Naive thymus-derived CD4-positive, alpha-beta T cell (primary cell): ENCODE data around the gene RGS1. TPM values are rescaled to one million over a fixed set of nuclear protein-coding genes. Genes with fewer than 3 reads are reported as not detected.

ENCODE experiments used
- ATAC-seq: fragments of 150-1000 bp; cut with Tn5 transposase; 2 replicates; pipeline ENCODE4 v1.10.0; 2021; ENCODE audit warnings: mild to moderate bottlenecking, moderate library complexity
- CTCF ChIA-PET: fragments of 350-600 bp; sonication (Branson Sonifier 250); formaldehyde crosslinking; loops from one replicate; lab custom pipeline; 2021; ENCODE audit warnings: antibody characterized with exemption; lab: Charles Lee
- POLR2A ChIA-PET: fragments of 350-600 bp; sonication (Branson Sonifier 250); formaldehyde crosslinking; loops from one replicate; lab custom pipeline; 2021; ENCODE audit warnings: antibody characterized with exemption, inconsistent platforms; lab: Charles Lee
- DNase-seq, 9 donors: peaks; one replicate each; pipeline versions ENCODE4 v3.0.0 to v3.0.0-alpha.2; 2020 to 2022; ENCODE audit warnings: mixed read lengths in 1 of 9
- H3K27ac ChIP-seq: one replicate; pipeline ENCODE4 v1.7.0; 2013; ENCODE audit warnings: mild to moderate bottlenecking, low read depth, low read length, moderate library complexity
- H3K27me3 ChIP-seq, 2 donors: one replicate each; pipeline ENCODE4 v1.7.0; 2013; ENCODE audit warnings: low read length in 2 of 2, mild to moderate bottlenecking in 2 of 2, moderate library complexity in 2 of 2; ENCODE audit not compliant: control insufficient read depth in 2 of 2, insufficient read depth in 2 of 2
- H3K36me3 ChIP-seq, 3 experiments: 1 replicate in 2 of 3; 2 replicates in 1 of 3; pipeline ENCODE4 v1.7.0; 2013; ENCODE audit warnings: low read length in 3 of 3, mild to moderate bottlenecking in 3 of 3, moderate library complexity in 1 of 3; ENCODE audit not compliant: insufficient read depth in 3 of 3, control insufficient read depth in 2 of 3
- H3K4me1 ChIP-seq, 2 donors: one replicate each; pipeline ENCODE4 v1.7.0; 2013; ENCODE audit warnings: low read length in 2 of 2, mild to moderate bottlenecking in 2 of 2, moderate library complexity in 1 of 2; ENCODE audit not compliant: control insufficient read depth in 2 of 2, insufficient read depth in 2 of 2
- H3K4me3 ChIP-seq: 2 replicates; pipeline ENCODE4 v1.7.0; 2013; ENCODE audit warnings: mild to moderate bottlenecking, low read length
- H3K9me3 ChIP-seq, 3 experiments: 1 replicate in 2 of 3; 2 replicates in 1 of 3; pipeline ENCODE4 v1.7.0; 2013; ENCODE audit warnings: low read length in 3 of 3; ENCODE audit not compliant: control insufficient read depth in 2 of 3
- H3K27ac Mint-ChIP-seq, 9 donors: one replicate each; pipeline ENCODE4 v1.8.0; 2020 to 2022; ENCODE audit warnings: mixed read lengths in 9 of 9, mild to moderate bottlenecking in 8 of 9, moderate library complexity in 5 of 9, inconsistent platforms in 2 of 9
- H3K27me3 Mint-ChIP-seq, 5 donors: one replicate each; pipeline ENCODE4 v1.8.0; 2021 to 2022; ENCODE audit warnings: mixed read lengths in 5 of 5, mild to moderate bottlenecking in 1 of 5
- H3K36me3 Mint-ChIP-seq, 5 donors: one replicate each; pipeline ENCODE4 v1.8.0; 2020 to 2022; ENCODE audit warnings: mixed read lengths in 5 of 5, mild to moderate bottlenecking in 3 of 5, inconsistent platforms in 1 of 5
- H3K4me1 Mint-ChIP-seq, 7 donors: one replicate each; pipeline ENCODE4 v1.8.0; 2020 to 2022; ENCODE audit warnings: mixed read lengths in 7 of 7, mild to moderate bottlenecking in 3 of 7, inconsistent platforms in 1 of 7
- H3K4me3 Mint-ChIP-seq, 10 donors: one replicate each; pipeline ENCODE4 v1.8.0; 2020 to 2022; ENCODE audit warnings: mild to moderate bottlenecking in 10 of 10, mixed read lengths in 10 of 10, moderate library complexity in 6 of 10, inconsistent platforms in 2 of 10
- H3K9me3 Mint-ChIP-seq, 11 donors: one replicate each; pipeline ENCODE4 v1.8.0; 2020 to 2022; ENCODE audit warnings: mixed read lengths in 11 of 11, mild to moderate bottlenecking in 4 of 11, inconsistent platforms in 1 of 11, moderate library complexity in 1 of 11
- intact Hi-C, 2 donors: fragments of 100-400 bp; cut with micrococcal nuclease; formaldehyde crosslinking; loops; one replicate each; pipeline ENCODE4 v1.15.1; 2023
- polyA plus RNA-seq, 2 donors: library from polyadenylated mRNA; unstranded; fragments of 300-500 nt; fragmentation: Illumina TruSeq; gene quantifications; one replicate each; pipeline ENCODE4 v1.2.3, GENCODE V29; 2021
- total RNA-seq, 6 experiments: library from RNA in 5 of 6; stranded (reverse) in 5 of 6; gene quantifications; 1 replicate in 5 of 6; 2 replicates in 1 of 6; pipeline ENCODE4 v1.2.3 and lab custom pipeline; 2021 to 2026

Gene RGS1
- total and polyA plus RNA-seq, 7 experiments from 2014 or later: 3.4 to 607 (median 14.3) TPM

DNA sequence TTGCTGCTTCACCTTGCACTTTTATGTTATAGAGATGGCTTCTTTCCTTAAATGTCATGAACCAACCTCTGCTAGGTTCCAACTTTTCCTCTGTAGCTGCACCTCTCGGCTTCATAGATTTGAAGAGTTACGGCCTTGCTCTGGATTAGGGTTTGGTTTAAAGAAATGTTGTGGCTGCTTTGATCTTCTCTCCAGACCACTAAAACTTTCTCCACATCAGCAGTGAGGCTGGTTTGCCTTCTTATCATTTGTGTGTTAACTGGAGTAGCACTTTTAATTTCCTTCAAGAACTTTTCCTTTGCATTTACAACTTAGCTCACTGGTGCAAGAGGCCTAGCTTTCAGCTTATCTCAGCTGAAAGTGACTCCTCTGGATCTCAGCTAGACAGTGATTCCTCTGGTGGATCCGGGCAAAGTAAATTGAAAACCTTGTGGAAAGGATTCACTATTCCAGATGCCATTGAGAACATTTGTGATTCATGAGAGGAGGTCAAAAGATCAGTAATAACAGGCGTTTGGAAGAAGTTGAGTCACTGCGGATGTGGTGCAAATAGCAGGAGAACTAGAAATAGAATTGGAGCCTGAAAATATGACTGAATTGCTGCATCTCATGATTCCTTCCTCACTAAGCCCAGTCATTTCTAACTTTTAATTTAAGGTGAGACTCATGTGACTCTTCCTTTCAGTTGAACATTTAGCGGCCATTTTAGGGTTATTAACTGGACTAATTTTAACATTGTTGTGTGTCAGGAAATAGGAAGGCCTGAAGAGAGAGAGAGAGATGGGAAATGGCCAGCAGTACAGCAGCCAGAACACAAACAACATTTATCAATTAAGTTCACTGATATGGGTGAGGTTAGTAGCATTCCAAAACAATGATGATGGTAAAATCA is 16.2 kb upstream of the RGS1 start:
- DNase-seq: no peak
- Histone ChIP-seq H3K9me3 (no peaks in the 10 kb centered on the region), H3K36me3 (no peaks in the 10 kb centered on the region), H3K27ac (no peak overlapping the region), H3K4me1 (peaks cover 0 to 16% of the 10 kb centered on the region in 2 donors), H3K27me3 (no peaks in the 10 kb centered on the region), H3K4me3 (no peak overlapping the region)
- Mint-ChIP-seq H3K4me3 (no peak overlapping the region), H3K36me3 (peaks cover 0 to 9% (median 0%) of the 10 kb centered on the region in 5 donors), H3K9me3 (no peaks in the 10 kb centered on the region), H3K4me1 (peaks cover 5 to 18% (median 7%) of the 10 kb centered on the region in 7 donors), H3K27ac (peak overlapping the region in 2 of 9 donors; percentile 35 to 56), H3K27me3 (no peaks in the 10 kb centered on the region)
- intact Hi-C loops: loop anchor here in 1 of 2 donors (2.0 kb wide), 1 partner anchor 13 kb away; no protein-coding TSS in a partner anchor
- ChIA-PET CTCF (no interaction called here), POLR2A (no interaction called here)
- ATAC-seq: no peak

- no peaks in the 10 kb centered on the region for H3K27me3 Mint-ChIP-seq
- Histone ChIP-seq H3K4me3 (no peak overlapping the region), H3K27ac (no peak overlapping the region), H3K36me3 (no peaks in the 10 kb centered on the region), H3K27me3 (no peaks in the 10 kb centered on the region), H3K4me1 (peaks cover 3 to 16% of the 10 kb centered on the region in 2 donors), H3K9me3 (no peaks in the 10 kb centered on the region)
- ATAC-seq: no peak
- H3K36me3 Mint-ChIP-seq: peaks cover 0 to 14% (median 0%) of the 10 kb centered on the region in 5 donors
- peaks cover 11 to 26% (median 25%) of the 10 kb centered on the region in 7 donors for H3K4me1 Mint-ChIP-seq
- CTCF ChIA-PET: interaction anchor here (0.9 kb wide), 1 partner anchor 45 kb away, joined by 3 read pairs; no protein-coding TSS in a partner anchor
- H3K4me3 Mint-ChIP-seq: no peak overlapping the region
- POLR2A ChIA-PET: no interaction called here
- H3K27ac Mint-ChIP-seq: peak overlapping the region in 1 of 9 donors; percentile 42
- intact Hi-C loops: no loop called here
- no peak for DNase-seq
- H3K9me3 Mint-ChIP-seq: peaks cover 0 to 3% (median 0%) of the 10 kb centered on the region in 11 donors
Measured at GRCh38 chr1:192561301-192561700, 14.3 kb upstream of the RGS1 start.

- ATAC-seq (no peak), DNase-seq (no peak)
- Histone ChIP-seq H3K36me3 (no peaks in the 10 kb centered on the region), H3K27me3 (no peaks in the 10 kb centered on the region), H3K27ac (no peak overlapping the region), H3K4me1 (peaks cover 12 to 20% of the 10 kb centered on the region in 2 donors), H3K9me3 (no peaks in the 10 kb centered on the region), H3K4me3 (no peak overlapping the region)
- CTCF ChIA-PET: no interaction called here
- no peaks in the 10 kb centered on the region for H3K27me3 Mint-ChIP-seq
- H3K9me3 Mint-ChIP-seq: peaks cover 0 to 7% (median 0%) of the 10 kb centered on the region in 11 donors
- intact Hi-C loops: no loop called here
- POLR2A ChIA-PET: no interaction called here
- peaks cover 19 to 44% (median 39%) of the 10 kb centered on the region in 7 donors for H3K4me1 Mint-ChIP-seq
- peak overlapping the region in 1 of 9 donors; percentile 54 for H3K27ac Mint-ChIP-seq
- H3K36me3 Mint-ChIP-seq: peaks cover 0 to 17% (median 0%) of the 10 kb centered on the region in 5 donors
- H3K4me3 Mint-ChIP-seq: no peak overlapping the region
Measured at GRCh38 chr1:192563129-192563528, 12.4 kb upstream of the RGS1 start.

GRCh38 chr1:192564099-192564498 is 11.5 kb upstream of the RGS1 start:
- no peak overlapping the region for H3K4me3 ChIP-seq
- H3K9me3 ChIP-seq: no peaks in the 10 kb centered on the region
- H3K4me3 Mint-ChIP-seq: no peak overlapping the region
- peak overlapping the region in 1 of 9 donors; percentile 15 for H3K27ac Mint-ChIP-seq
- H3K27me3 Mint-ChIP-seq: no peaks in the 10 kb centered on the region
- no peak overlapping the region for H3K27ac ChIP-seq
- DNase-seq (no peak), ATAC-seq (no peak)
- peaks cover 12 to 16% of the 10 kb centered on the region in 2 donors for H3K4me1 ChIP-seq
- intact Hi-C loops: no loop called here
- H3K36me3 ChIP-seq: no peaks in the 10 kb centered on the region
- H3K9me3 Mint-ChIP-seq: peaks cover 0 to 7% (median 0%) of the 10 kb centered on the region in 11 donors
- peaks cover 0 to 19% (median 0%) of the 10 kb centered on the region in 5 donors for H3K36me3 Mint-ChIP-seq
- POLR2A ChIA-PET: no interaction called here
- no peaks in the 10 kb centered on the region for H3K27me3 ChIP-seq
- H3K4me1 Mint-ChIP-seq: peaks cover 18 to 46% (median 40%) of the 10 kb centered on the region in 7 donors
- CTCF ChIA-PET: no interaction called here

DNA sequence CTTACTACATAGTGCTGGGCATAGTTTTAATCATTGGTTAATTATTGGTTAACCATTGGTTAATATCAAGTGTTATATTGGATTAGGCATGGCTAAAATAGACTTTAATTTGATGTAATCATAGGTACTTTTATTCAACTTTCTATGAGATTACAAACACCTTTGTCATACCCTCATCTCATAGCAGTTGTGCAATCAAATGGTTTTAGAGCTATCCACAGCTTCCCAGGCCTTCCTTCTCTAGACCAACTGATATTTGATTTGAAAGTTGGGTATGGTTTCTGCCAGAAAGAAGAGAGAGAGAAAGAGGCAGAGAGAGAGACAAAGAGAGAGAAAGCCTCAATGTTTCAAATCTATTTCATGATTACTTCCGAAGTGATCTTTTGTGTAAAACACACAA is 9.6 kb upstream of the RGS1 start:
- CTCF ChIA-PET: no interaction called here
- Histone ChIP-seq H3K27me3 (no peaks in the 10 kb centered on the region), H3K27ac (no peak overlapping the region), H3K36me3 (no peaks in the 10 kb centered on the region), H3K4me1 (peaks cover 4 to 12% of the 10 kb centered on the region in 2 donors), H3K4me3 (no peak overlapping the region), H3K9me3 (peaks cover 0 to 8% (median 0%) of the 10 kb centered on the region in 3 experiments)
- intact Hi-C loops: no loop called here
- Mint-ChIP-seq H3K4me3 (no peak overlapping the region), H3K27me3 (no peaks in the 10 kb centered on the region), H3K36me3 (peaks cover 6 to 29% (median 8%) of the 10 kb centered on the region in 5 donors), H3K9me3 (peaks cover 4 to 16% (median 8%) of the 10 kb centered on the region in 11 donors), H3K4me1 (peaks cover 16 to 46% (median 39%) of the 10 kb centered on the region in 7 donors), H3K27ac (no peak overlapping the region)
- ATAC-seq (no peak), DNase-seq (no peak)
- POLR2A ChIA-PET: no interaction called here

GRCh38 chr1:192566657-192567056 is 8.9 kb upstream of the RGS1 start:
- Mint-ChIP-seq H3K4me3 (peak overlapping the region in 1 of 10 donors; percentile 34), H3K9me3 (peaks cover 4 to 20% (median 8%) of the 10 kb centered on the region in 11 donors), H3K4me1 (peaks cover 21 to 53% (median 46%) of the 10 kb centered on the region in 7 donors), H3K27me3 (no peaks in the 10 kb centered on the region), H3K36me3 (peaks cover 6 to 32% (median 8%) of the 10 kb centered on the region in 5 donors), H3K27ac (peak overlapping the region in 3 of 9 donors; percentile 2 to 54 (median 49))
- Histone ChIP-seq H3K27ac (no peak overlapping the region), H3K9me3 (peaks cover 0 to 8% (median 0%) of the 10 kb centered on the region in 3 experiments), H3K36me3 (no peaks in the 10 kb centered on the region), H3K4me1 (peaks cover 10 to 20% of the 10 kb centered on the region in 2 donors), H3K4me3 (no peak overlapping the region), H3K27me3 (no peaks in the 10 kb centered on the region)
- intact Hi-C loops: no loop called here
- no peak for DNase-seq
- ATAC-seq: no peak
- POLR2A ChIA-PET: no interaction called here
- CTCF ChIA-PET: no interaction called here
